Measurements from ENCODE around the gene RPTOR.

GRCh38 chr17:80624864-80625263 is 80.2 kb downstream of the RPTOR start:
- TF ChIP-seq EZH2 (IDR thresholded peaks at IDR 0.05; ENCODE audit: low read length, unreplicated experiment) (no peak), CTCF (conservative IDR thresholded peaks at IDR 0.05; ENCODE audit: low read depth, low read length) (no peak), EZH2phosphoT487 (IDR thresholded peaks at IDR 0.05; ENCODE audit: borderline replicate concordance, low read length) (no peak)
